Activated T-cell treated with anti-CD3 and anti-CD28 coated beads, Interleukin-2, amount 50 U/mL, for 4 hours (primary cell): ENCODE results near the gene FBXL22. TPM values are rescaled to one million over a fixed set of nuclear protein-coding genes. Genes with fewer than 3 reads are reported as not detected.

ENCODE experiments used
- total RNA-seq, 3 donors: library from RNA; stranded (reverse); gene quantifications; one replicate each; pipeline ENCODE4 v1.2.1, GENCODE V29; 2021

The FBXL22 gene
- total RNA-seq, 3 donors from 2014 or later, result 0.79 to 1.2 (median 0.87) TPM

Other genes starting within 250 kb of the FBXL22 start
- gene CA12, start 215.5 kb upstream of the FBXL22 start, total RNA-seq, result under 1 TPM; 0.08 to 0.15 (median 0.14) TPM
- gene USP3, start 92.8 kb upstream of the FBXL22 start, total RNA-seq, result 10 to 100 TPM; 34.2 to 40.9 (median 35.5) TPM
- gene HERC1, start 236.6 kb downstream of the FBXL22 start, total RNA-seq, result 10 to 100 TPM; 38.7 to 47.2 (median 42.5) TPM